Loucy (cell line): ENCODE results near the gene IGFALS.

Experiments
- H2AFZ ChIP-seq: fragments of 200-600 bp; sonication (generic); 2 replicates; pipeline ENCODE4 v1.6.0; 2016; ENCODE audit warnings: antibody characterized with exemption, mild to moderate bottlenecking, low read length, moderate library complexity
- H3F3A ChIP-seq: fragments of 200-600 bp; 2 replicates; pipeline ENCODE4 v1.6.0; 2016; ENCODE audit warnings: antibody characterized with exemption, low read depth, mild to moderate bottlenecking
- H3K27me3 ChIP-seq: fragments of 200-600 bp; sonication (generic); 2 replicates; pipeline ENCODE4 v1.6.1; 2014; ENCODE audit warnings: low read length, mild to moderate bottlenecking; ENCODE audit not compliant: insufficient read depth, poor library complexity, severe bottlenecking
- H3K36me3 ChIP-seq: fragments of 200-600 bp; sonication (generic); 2 replicates; pipeline ENCODE4 v1.6.1; 2016; ENCODE audit warnings: low read length; ENCODE audit not compliant: insufficient read depth
- H3K4me1 ChIP-seq: fragments of 200-600 bp; sonication (generic); 2 replicates; pipeline ENCODE4 v1.5.1; 2014; ENCODE audit warnings: low read length, mild to moderate bottlenecking; ENCODE audit not compliant: insufficient read depth, poor library complexity, severe bottlenecking
- H3K4me2 ChIP-seq: fragments of 200-600 bp; sonication (generic); 2 replicates; pipeline ENCODE4 v1.6.0; 2014; ENCODE audit warnings: antibody characterized with exemption, low read length, low read depth, mild to moderate bottlenecking; ENCODE audit not compliant: poor library complexity, severe bottlenecking
- H3K4me3 ChIP-seq: fragments of 200-600 bp; sonication (generic); 2 replicates; pipeline ENCODE4 v1.5.1; 2014; ENCODE audit warnings: low read length, mild to moderate bottlenecking, mixed read lengths; ENCODE audit not compliant: poor library complexity, severe bottlenecking
- H3K79me2 ChIP-seq: fragments of 200-600 bp; sonication (generic); 2 replicates; pipeline ENCODE4 v1.6.1; 2014; ENCODE audit warnings: low read length; ENCODE audit not compliant: insufficient read depth
- H3K9ac ChIP-seq: fragments of 200-600 bp; sonication (generic); 2 replicates; pipeline ENCODE4 v1.6.0; 2014; ENCODE audit warnings: mild to moderate bottlenecking, low read depth, low read length, moderate library complexity; ENCODE audit not compliant: poor library complexity, severe bottlenecking
- H3K9me2 ChIP-seq: fragments of 200-600 bp; sonication (generic); replicated peaks from 2 replicates; pipeline ENCODE4 v1.6.1; 2016; ENCODE audit warnings: low read depth, low read length, mixed read lengths
- H3K9me3 ChIP-seq: fragments of 200-600 bp; sonication (generic); 2 replicates; pipeline ENCODE4 v1.6.1; 2014; ENCODE audit warnings: mild to moderate bottlenecking, antibody characterized with exemption, low read length, low read depth; ENCODE audit not compliant: insufficient read depth
- H4K20me1 ChIP-seq: fragments of 200-600 bp; sonication (generic); 2 replicates; pipeline ENCODE4 v1.6.0; 2014; ENCODE audit warnings: antibody characterized with exemption, low read length, mild to moderate bottlenecking; ENCODE audit not compliant: insufficient read depth, poor library complexity, severe bottlenecking
- EZH2phosphoT487 ChIP-seq: fragments of 200-600 bp; IDR thresholded peaks from 2 replicates; pipeline ENCODE4 v1.6.1; 2018; ENCODE audit warnings: antibody characterized with exemption, mild to moderate bottlenecking, moderate library complexity, borderline replicate concordance
- TF ChIP-seq, protein P1 (sequence below): fragments of 200-600 bp; sonication (generic); conservative IDR thresholded peaks from 2 replicates; pipeline ENCODE4 v1.5.1; 2014; ENCODE audit warnings: mild to moderate bottlenecking, antibody characterized with exemption, low read length

IGFALS gene

DNA sequence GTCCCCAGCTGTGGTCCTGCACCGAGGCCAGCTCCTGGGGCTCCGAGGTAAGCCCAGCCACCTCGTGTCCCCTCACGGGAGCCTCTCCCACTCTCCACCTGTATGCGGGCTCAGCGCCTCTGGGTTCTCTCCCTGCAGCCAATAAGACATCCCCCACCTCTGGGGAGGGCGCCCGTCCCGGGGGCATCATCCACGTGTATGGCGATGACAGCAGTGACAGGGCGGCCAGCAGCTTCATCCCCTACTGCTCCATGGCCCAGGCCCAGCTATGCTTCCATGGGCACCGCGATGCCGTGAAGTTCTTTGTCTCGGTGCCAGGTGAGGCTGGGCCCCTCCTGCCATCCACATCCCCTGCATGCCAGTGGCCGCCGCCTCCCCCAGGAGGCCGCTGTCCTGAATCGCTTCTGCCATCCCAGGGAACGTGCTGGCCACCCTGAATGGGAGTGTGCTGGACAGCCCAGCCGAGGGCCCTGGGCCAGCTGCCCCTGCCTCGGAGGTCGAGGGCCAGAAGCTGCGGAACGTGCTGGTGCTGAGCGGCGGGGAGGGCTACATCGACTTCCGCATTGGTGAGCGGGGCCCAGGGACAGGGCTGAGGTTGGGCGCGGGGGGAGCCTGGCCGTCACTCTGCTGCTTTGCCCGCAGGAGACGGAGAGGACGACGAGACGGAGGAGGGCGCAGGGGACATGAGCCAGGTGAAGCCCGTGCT, 25.3 kb downstream of the IGFALS start:
- H4K20me1 ChIP-seq: peaks cover 2% of the 10 kb centered on the region
- H3K79me2 ChIP-seq: peaks cover 12% of the 10 kb centered on the region; the same call in 1 of the 2 replicates
- no peaks in the 10 kb centered on the region for H3K27me3 ChIP-seq
- H3K4me1 ChIP-seq: no peaks in the 10 kb centered on the region
- no peaks in the 10 kb centered on the region for H3K36me3 ChIP-seq
- TF ChIP-seq EZH2phosphoT487: no peak
- TF ChIP-seq, protein P1, sequence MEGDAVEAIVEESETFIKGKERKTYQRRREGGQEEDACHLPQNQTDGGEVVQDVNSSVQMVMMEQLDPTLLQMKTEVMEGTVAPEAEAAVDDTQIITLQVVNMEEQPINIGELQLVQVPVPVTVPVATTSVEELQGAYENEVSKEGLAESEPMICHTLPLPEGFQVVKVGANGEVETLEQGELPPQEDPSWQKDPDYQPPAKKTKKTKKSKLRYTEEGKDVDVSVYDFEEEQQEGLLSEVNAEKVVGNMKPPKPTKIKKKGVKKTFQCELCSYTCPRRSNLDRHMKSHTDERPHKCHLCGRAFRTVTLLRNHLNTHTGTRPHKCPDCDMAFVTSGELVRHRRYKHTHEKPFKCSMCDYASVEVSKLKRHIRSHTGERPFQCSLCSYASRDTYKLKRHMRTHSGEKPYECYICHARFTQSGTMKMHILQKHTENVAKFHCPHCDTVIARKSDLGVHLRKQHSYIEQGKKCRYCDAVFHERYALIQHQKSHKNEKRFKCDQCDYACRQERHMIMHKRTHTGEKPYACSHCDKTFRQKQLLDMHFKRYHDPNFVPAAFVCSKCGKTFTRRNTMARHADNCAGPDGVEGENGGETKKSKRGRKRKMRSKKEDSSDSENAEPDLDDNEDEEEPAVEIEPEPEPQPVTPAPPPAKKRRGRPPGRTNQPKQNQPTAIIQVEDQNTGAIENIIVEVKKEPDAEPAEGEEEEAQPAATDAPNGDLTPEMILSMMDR: no peak
- H3K9ac ChIP-seq: no peak overlapping the region
- H3K9me3 ChIP-seq: no peaks in the 10 kb centered on the region
- no peaks in the 10 kb centered on the region for H3F3A ChIP-seq
- H3K9me2 ChIP-seq: no peaks in the 10 kb centered on the region
- no peak overlapping the region for H3K4me2 ChIP-seq
- no peak overlapping the region for H3K4me3 ChIP-seq
- no peak overlapping the region for H2AFZ ChIP-seq

DNA sequence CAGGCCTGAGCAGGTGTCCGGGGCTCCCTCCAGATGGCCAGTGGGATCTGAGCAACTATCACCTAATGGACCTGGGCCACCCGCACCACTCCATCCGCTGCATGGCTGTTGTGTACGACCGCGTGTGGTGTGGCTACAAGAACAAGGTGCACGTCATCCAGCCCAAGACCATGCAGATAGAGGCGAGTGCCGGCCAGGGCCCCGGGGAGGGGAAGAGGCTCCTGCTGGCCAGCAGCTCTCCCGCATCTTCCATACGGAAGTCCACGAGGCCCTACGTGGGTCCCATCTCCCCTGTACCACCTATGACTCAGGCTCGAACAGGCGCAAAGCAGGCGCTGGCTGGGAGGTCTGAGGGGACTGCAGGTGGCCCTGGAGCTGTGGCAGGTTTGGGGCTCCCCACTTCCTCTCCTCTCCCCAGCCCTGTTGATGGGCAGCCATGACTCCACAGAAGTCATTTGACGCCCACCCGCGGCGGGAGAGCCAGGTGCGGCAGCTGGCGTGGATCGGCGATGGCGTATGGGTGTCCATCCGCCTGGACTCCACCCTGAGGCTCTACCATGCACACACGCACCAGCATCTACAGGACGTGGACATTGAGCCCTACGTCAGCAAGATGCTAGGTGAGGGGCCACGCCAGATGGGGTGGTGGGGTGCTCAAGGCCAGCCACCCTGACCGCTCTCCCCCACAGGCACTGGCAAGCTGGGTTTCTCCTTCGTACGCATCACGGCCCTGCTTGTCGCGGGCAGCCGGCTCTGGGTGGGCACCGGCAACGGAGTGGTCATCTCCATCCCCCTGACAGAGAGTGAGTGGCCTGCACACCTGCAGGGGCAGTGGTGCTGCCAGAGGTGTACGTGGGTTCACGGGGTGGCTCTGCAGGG, 26.1 kb downstream of the IGFALS start:
- no peaks in the 10 kb centered on the region for H3F3A ChIP-seq
- H3K79me2 ChIP-seq: peaks cover 7% of the 10 kb centered on the region; the same call in 1 of the 2 replicates
- TF ChIP-seq, protein P1: no peak
- no peak for TF ChIP-seq EZH2phosphoT487
- H3K9me2 ChIP-seq: no peaks in the 10 kb centered on the region
- no peak overlapping the region for H2AFZ ChIP-seq
- H3K9ac ChIP-seq: no peak overlapping the region
- H4K20me1 ChIP-seq: peaks cover 2% of the 10 kb centered on the region
- no peaks in the 10 kb centered on the region for H3K4me1 ChIP-seq
- H3K4me2 ChIP-seq: no peak overlapping the region
- no peaks in the 10 kb centered on the region for H3K27me3 ChIP-seq
- no peaks in the 10 kb centered on the region for H3K36me3 ChIP-seq
- no peaks in the 10 kb centered on the region for H3K9me3 ChIP-seq
- no peak overlapping the region for H3K4me3 ChIP-seq

DNA sequence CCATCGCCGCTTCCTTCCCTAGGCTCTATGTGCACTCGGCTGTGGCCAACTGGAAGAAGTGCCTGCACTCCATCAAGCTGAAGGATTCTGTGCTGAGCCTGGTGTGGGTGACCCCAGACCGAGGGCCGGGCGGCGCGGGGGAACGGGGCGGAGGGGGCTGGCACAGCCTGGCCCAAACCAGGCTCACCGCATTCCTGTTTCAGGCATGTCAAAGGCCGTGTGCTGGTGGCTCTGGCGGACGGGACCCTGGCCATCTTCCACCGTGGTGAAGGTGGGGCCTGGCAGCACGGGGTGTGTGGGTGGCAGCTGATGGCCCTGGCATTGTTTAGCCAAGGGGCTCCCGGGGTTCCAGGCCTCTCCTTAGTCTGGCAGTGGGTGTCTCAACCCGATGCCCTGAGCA, 26.8 kb downstream of the IGFALS start:
- no peak overlapping the region for H3K9ac ChIP-seq
- no peaks in the 10 kb centered on the region for H3K36me3 ChIP-seq
- H3K4me1 ChIP-seq: no peaks in the 10 kb centered on the region
- TF ChIP-seq, protein P1: no peak
- TF ChIP-seq EZH2phosphoT487: no peak
- no peaks in the 10 kb centered on the region for H3K9me3 ChIP-seq
- peaks cover under 1% of the 10 kb centered on the region; the same call in 1 of the 2 replicates for H3K79me2 ChIP-seq
- no peak overlapping the region for H2AFZ ChIP-seq
- no peaks in the 10 kb centered on the region for H3K9me2 ChIP-seq
- no peak overlapping the region for H3K4me2 ChIP-seq
- no peak overlapping the region for H3K4me3 ChIP-seq
- no peaks in the 10 kb centered on the region for H3F3A ChIP-seq
- H4K20me1 ChIP-seq: no peaks in the 10 kb centered on the region
- H3K27me3 ChIP-seq: no peaks in the 10 kb centered on the region
